Measurements from ENCODE around the gene SGF29.
"Not testable (repeated sequence)": the region's sequence is repeated elsewhere in the genome, so short reads cannot be mapped to it uniquely, and the experiment has no call there.

Gene SGF29

DNA sequence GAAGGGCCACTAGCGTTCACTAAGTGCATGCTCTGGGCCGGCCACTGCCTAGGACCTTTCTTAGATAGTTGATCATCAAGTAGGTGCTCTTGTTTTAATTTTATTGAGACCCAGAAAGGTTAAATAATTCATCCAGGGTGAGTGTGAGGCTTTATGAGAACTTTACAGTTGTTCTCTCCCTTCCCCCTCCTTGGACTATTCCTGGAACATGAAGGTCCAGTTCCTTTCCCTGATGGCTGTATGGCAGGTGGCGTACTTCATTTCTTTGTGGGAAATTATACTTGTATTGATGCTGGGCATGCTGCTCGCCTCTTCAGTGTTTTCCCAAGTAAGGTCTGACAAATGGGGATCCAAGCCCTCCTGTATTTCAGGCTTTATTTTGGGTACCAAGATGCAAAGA is 8.5 kb downstream of the SGF29 start:
- no peak overlapping the region for H3K27ac ChIP-seq (ENCODE audit: low read length)
- H3K4me1 ChIP-seq (ENCODE audit: low read length): no peaks in the 10 kb centered on the region
- H3K4me2 ChIP-seq (ENCODE audit: low read length): no peak overlapping the region
- no peak overlapping the region for H3K4me3 ChIP-seq (ENCODE audit: low read length)
- peaks cover 22% of the 10 kb centered on the region for H3K36me3 ChIP-seq (replicated peaks; ENCODE audit: low read depth, low read length)
- no peak overlapping the region for H3K9ac ChIP-seq (ENCODE audit: low read length)
- H4K20me1 ChIP-seq (ENCODE audit: insufficient read depth, low read length): no peaks in the 10 kb centered on the region; the same call in 1 of the 2 replicates
- H2AFZ ChIP-seq (ENCODE audit: low read depth, low read length): no peak overlapping the region
- peaks cover 13% of the 10 kb centered on the region for H3K79me2 ChIP-seq (ENCODE audit: low read length)
- H3K9me3 ChIP-seq (ENCODE audit: insufficient read depth, low read length): no peaks in the 10 kb centered on the region
- no peaks in the 10 kb centered on the region for H3K27me3 ChIP-seq (ENCODE audit: low read depth, low read length)
- TF ChIP-seq, protein P1, sequence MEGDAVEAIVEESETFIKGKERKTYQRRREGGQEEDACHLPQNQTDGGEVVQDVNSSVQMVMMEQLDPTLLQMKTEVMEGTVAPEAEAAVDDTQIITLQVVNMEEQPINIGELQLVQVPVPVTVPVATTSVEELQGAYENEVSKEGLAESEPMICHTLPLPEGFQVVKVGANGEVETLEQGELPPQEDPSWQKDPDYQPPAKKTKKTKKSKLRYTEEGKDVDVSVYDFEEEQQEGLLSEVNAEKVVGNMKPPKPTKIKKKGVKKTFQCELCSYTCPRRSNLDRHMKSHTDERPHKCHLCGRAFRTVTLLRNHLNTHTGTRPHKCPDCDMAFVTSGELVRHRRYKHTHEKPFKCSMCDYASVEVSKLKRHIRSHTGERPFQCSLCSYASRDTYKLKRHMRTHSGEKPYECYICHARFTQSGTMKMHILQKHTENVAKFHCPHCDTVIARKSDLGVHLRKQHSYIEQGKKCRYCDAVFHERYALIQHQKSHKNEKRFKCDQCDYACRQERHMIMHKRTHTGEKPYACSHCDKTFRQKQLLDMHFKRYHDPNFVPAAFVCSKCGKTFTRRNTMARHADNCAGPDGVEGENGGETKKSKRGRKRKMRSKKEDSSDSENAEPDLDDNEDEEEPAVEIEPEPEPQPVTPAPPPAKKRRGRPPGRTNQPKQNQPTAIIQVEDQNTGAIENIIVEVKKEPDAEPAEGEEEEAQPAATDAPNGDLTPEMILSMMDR (IDR thresholded peaks at IDR 0.05; ENCODE audit: low read depth, low read length): no peak
- no peak for TF ChIP-seq EZH2phosphoT487 (IDR thresholded peaks at IDR 0.05; ENCODE audit: low read depth)

DNA sequence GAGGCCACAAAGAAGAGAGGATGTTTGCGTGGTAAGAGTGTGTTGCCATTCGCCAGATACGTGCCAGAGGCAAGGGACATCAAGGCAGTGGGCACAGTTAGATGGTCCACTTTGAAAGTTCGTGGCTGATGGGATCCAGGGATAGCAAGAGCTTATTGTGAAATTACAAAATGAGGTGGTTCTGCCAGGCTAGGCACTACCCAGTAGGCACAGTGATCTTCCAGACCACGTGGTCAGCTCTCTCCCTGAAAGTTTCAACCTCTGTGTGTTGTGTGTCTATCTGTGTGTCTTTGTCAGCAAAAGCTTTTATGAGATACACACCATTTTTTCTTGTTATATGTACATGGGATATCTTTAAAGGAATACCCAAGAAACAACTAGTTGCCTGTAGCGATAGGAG is 9.5 kb downstream of the SGF29 start:
- Histone ChIP-seq H3K4me2 (ENCODE audit: low read length) (no peak overlapping the region), H3K9ac (ENCODE audit: low read length) (no peak overlapping the region), H4K20me1 (ENCODE audit: insufficient read depth, low read length) (no peaks in the 10 kb centered on the region; the same call in 1 of the 2 replicates), H3K4me1 (ENCODE audit: low read length) (no peaks in the 10 kb centered on the region), H3K79me2 (ENCODE audit: low read length) (peaks cover 15% of the 10 kb centered on the region), H3K4me3 (ENCODE audit: low read length) (no peak overlapping the region), H3K9me3 (ENCODE audit: insufficient read depth, low read length) (no peaks in the 10 kb centered on the region), H3K27ac (ENCODE audit: low read length) (no peak overlapping the region), H3K27me3 (ENCODE audit: low read depth, low read length) (no peaks in the 10 kb centered on the region), H3K36me3 (replicated peaks; ENCODE audit: low read depth, low read length) (peaks cover 21% of the 10 kb centered on the region), H2AFZ (ENCODE audit: low read depth, low read length) (no peak overlapping the region)
- TF ChIP-seq, protein P1 (IDR thresholded peaks at IDR 0.05; ENCODE audit: low read depth, low read length): no peak
- no peak for TF ChIP-seq EZH2phosphoT487 (IDR thresholded peaks at IDR 0.05; ENCODE audit: low read depth)

DNA sequence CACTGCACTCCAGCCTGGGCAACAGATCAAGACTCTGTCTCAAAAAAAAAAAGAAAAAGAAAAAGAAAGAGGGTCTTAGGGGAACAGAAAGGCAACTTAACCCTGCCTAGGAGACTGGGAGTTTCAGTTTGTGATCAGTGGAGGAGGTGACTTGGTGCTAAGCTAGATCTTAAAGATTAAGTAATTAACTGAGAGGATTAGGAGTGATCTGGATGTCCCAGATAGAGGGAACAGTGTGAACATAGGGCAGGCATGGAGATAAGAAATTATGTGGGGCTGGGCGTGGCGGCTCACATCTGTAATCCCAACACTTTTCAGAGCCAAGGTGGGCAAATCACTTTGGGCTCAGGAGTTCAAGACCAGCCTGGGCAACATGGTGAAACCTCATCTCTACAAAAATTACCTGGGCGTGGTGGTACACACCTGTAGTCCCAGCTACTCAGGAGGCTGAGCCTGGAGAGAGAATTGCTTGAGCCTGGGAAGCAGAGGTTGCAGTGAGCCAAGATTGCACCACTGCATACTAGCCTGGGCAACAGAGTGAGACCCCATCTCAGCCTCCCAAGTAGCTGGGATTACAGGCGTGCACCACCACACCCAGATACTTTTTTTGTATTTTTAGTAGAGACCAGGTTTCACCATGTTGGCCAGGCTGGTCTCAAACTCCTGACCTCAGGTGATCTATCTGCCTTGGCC is 12.7 kb downstream of the SGF29 start:
- not testable (repeated sequence) for H3K36me3 ChIP-seq (replicated peaks; ENCODE audit: low read depth, low read length); H2AFZ ChIP-seq (ENCODE audit: low read depth, low read length); H3K27ac ChIP-seq (ENCODE audit: low read length); H3K9me3 ChIP-seq (ENCODE audit: insufficient read depth, low read length); H4K20me1 ChIP-seq (ENCODE audit: insufficient read depth, low read length); H3K27me3 ChIP-seq (ENCODE audit: low read depth, low read length); H3K4me1 ChIP-seq (ENCODE audit: low read length); H3K9ac ChIP-seq (ENCODE audit: low read length); H3K4me3 ChIP-seq (ENCODE audit: low read length); H3K4me2 ChIP-seq (ENCODE audit: low read length)
- H3K79me2 ChIP-seq (ENCODE audit: low read length): peaks cover 23% of the 10 kb centered on the region

DNA sequence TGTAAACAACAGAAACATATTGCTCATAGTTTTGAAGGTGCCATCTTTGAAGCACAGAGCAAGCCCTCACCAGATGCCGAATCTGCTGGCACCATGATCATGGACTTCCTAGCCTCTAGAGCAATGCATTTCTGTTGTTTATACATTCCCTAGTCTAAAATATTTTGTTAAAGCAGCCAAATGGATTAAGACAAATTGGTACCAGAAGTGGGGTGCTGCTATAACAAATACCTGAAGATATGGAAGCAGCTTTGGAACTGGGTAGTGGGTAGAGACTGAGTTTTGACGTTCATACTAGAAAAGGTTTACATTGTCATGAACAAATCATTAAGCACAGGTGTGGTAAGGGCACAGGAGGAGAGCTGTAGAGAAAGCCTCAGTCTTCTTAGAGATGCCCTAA is 13.6 kb downstream of the SGF29 start:
- no peak overlapping the region for H2AFZ ChIP-seq (ENCODE audit: low read depth, low read length)
- H3K36me3 ChIP-seq (replicated peaks; ENCODE audit: low read depth, low read length): peaks cover 7% of the 10 kb centered on the region
- H3K4me1 ChIP-seq (ENCODE audit: low read length): no peaks in the 10 kb centered on the region
- H3K4me3 ChIP-seq (ENCODE audit: low read length): no peak overlapping the region
- H3K79me2 ChIP-seq (ENCODE audit: low read length): peaks cover 23% of the 10 kb centered on the region
- no peaks in the 10 kb centered on the region for H3K9me3 ChIP-seq (ENCODE audit: insufficient read depth, low read length)
- no peak overlapping the region for H3K27ac ChIP-seq (ENCODE audit: low read length)
- no peaks in the 10 kb centered on the region; the same call in 1 of the 2 replicates for H4K20me1 ChIP-seq (ENCODE audit: insufficient read depth, low read length)
- H3K4me2 ChIP-seq (ENCODE audit: low read length): no peak overlapping the region
- no peaks in the 10 kb centered on the region for H3K27me3 ChIP-seq (ENCODE audit: low read depth, low read length)
- no peak overlapping the region for H3K9ac ChIP-seq (ENCODE audit: low read length)
- TF ChIP-seq EZH2phosphoT487 (IDR thresholded peaks at IDR 0.05; ENCODE audit: low read depth): no peak
- TF ChIP-seq, protein P1 (IDR thresholded peaks at IDR 0.05; ENCODE audit: low read depth, low read length): no peak

Data from OCI-LY3 (cell line).